A549 treated with dexamethasone at 1 μM for 4 hours (cell line): ENCODE measurements around the gene PAGE4. TPM values are rescaled to one million over a fixed set of nuclear protein-coding genes. Genes with fewer than 3 reads are reported as not detected.

Source experiments
- total RNA-seq: library from RNA; stranded (reverse); fragments of 200-300 nt; extraction: Qiagen RNA extraction; gene quantifications from 5 replicates; pipeline ENCODE4 v1.2.3, GENCODE V29; 2022

The PAGE4 gene
- total RNA-seq = not detected in 5 replicates

GRCh38 chrX:49829016-49829415 is at the start of gene PAGE4:
TSS of gene PAGE4 (plus strand) at chrX:49829303. CDS start at chrX:49830429, 1,126 bp downstream.

DNA sequence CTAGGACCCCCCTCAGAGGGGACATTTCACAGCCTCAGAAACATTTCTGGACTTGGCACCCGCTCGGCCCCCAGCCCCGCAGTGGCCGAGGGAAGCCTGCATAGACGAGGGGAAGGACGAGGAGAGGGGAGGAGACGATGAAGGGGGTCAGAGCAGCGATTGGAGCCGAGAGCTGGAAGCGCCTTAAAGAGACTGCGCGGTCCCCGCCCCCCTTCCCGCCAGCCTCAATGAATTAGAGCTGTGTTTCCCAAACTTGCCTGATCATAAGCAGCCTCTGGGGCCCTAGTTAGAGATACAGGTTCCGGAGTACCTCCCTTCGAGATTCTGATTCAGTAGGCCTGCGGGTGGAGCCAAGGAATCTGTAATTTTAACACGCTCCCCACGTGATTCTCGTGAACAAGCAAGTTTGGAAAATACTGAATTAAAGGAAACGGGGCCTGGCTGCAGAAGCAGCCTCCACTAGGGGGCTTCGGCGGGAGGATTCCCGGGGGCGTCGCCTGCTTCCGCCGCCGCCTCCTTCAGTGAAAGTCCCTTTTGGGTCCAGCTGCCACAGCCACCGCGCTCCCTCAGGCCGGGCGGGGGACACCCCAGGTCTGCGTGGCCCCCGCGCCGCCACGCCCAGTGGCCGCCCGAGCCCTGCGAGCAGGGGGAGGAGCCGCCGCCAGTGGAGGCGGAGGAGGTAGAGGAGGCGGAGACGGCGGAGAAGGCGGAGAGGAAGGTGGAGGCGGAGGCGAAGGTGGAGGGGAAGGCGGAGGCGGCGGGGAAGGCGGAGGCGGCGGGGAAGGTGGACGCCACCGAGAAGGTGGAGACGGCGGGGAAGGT is 49.9 kb downstream of the PAGE4 start, which contains the start of gene USP27X:
USP27X (plus strand) TSS at position 651 of the 822 bp plus-strand sequence. CDS start 824 bp downstream, outside the sequence.

Other genes with a start within 250 kb of the PAGE4 start
- not detected in 5 replicates for gene GAGE12H, start 249.4 kb upstream of the PAGE4 start, total RNA-seq
- not detected in 5 replicates for gene GAGE2A, start 239.8 kb upstream of the PAGE4 start, total RNA-seq
- gene GAGE1, start 230.3 kb upstream of the PAGE4 start, total RNA-seq = 0.17 TPM in 1 of 5 replicates, not detected in the others
- gene PAGE1, start 133.3 kb upstream of the PAGE4 start, total RNA-seq = 0.23 to 0.43 TPM (median 0.36 TPM) in 3 of 5 replicates, not detected in the others
- gene USP27X, start 50.2 kb downstream of the PAGE4 start, total RNA-seq = 3.5 to 5.0 TPM (median 3.9 TPM) in 5 replicates
- 2.0 to 3.6 TPM (median 2.9 TPM) in 5 replicates for gene CLCN5, start 93.3 kb downstream of the PAGE4 start, total RNA-seq